GM12878 (cell line): ENCODE measurements around the gene OCA2.

Experiments
- BCLAF1 ChIP-seq: fragments of 450-650 bp; IDR thresholded peaks from 2 replicates; pipeline ENCODE4 v1.6.1; 2017; ENCODE audit warnings: antibody characterized with exemption, mild to moderate bottlenecking, moderate library complexity
- CBX5 ChIP-seq: sonication (generic); IDR thresholded peaks from 2 replicates; pipeline ENCODE4 v1.6.1; 2016; ENCODE audit warnings: low read depth, moderate library complexity, mild to moderate bottlenecking, inconsistent platforms
- CEBPZ ChIP-seq: fragments of 150-350 bp; IDR thresholded peaks from 2 replicates; pipeline ENCODE4 v1.6.1; 2016; ENCODE audit warnings: low read depth, low read length
- CHD4 ChIP-seq: fragments of 200-600 bp; sonication (generic); IDR thresholded peaks from 2 replicates; pipeline ENCODE4 v1.6.1; 2016; ENCODE audit warnings: mild to moderate bottlenecking
- CREB1 ChIP-seq: IDR thresholded peaks from 2 replicates; pipeline ENCODE4 v1.6.1; 2012; ENCODE audit warnings: low read depth, mild to moderate bottlenecking, inconsistent platforms
- CTCF ChIP-seq, 3 experiments: IDR thresholded peaks in 2 of 3; conservative IDR thresholded peaks in 1 of 3; 2 replicates each; pipeline ENCODE4 v1.5.1; 2011; ENCODE audit warnings: low read depth in 3 of 3, low read length in 3 of 3, mild to moderate bottlenecking in 3 of 3, control low read depth in 2 of 3, moderate library complexity in 2 of 3, inconsistent platforms in 1 of 3, mixed read lengths in 1 of 3; ENCODE audit not compliant: control insufficient read depth in 2 of 3, insufficient read depth in 1 of 3; ENCODE audit errors: extremely low read depth in 1 of 3
- MAX ChIP-seq: IDR thresholded peaks from 2 replicates; pipeline ENCODE4 v1.6.1; 2012; ENCODE audit warnings: low read depth, low read length, improper control_type of control experiment
- PAX8 ChIP-seq: fragments of 450-650 bp; IDR thresholded peaks from 2 replicates; pipeline ENCODE4 v1.6.1; 2017; ENCODE audit warnings: mild to moderate bottlenecking, moderate library complexity
- RAD21 ChIP-seq: IDR thresholded peaks from 2 replicates; pipeline ENCODE4 v1.6.1; 2011; ENCODE audit warnings: mild to moderate bottlenecking, low read depth, low read length, moderate library complexity; ENCODE audit not compliant: insufficient read depth
- REST ChIP-seq: IDR thresholded peaks from 2 replicates; pipeline ENCODE4 v1.6.1; 2012; ENCODE audit warnings: mild to moderate bottlenecking, low read depth, low read length
- TBL1XR1 ChIP-seq: IDR thresholded peaks from 2 replicates; pipeline ENCODE4 v1.6.1; 2012; ENCODE audit warnings: low read depth, low read length, improper control_type of control experiment

GRCh38 chr15:27783678-27784077, 315.4 kb downstream of the OCA2 start:
- TF ChIP-seq RAD21 (no peak), CTCF (IDR thresholded peaks at IDR 0.05 in 2 of 3, conservative IDR thresholded peaks at IDR 0.05 in 1 of 3; ENCODE audit: control insufficient read depth in 2 of 3, extremely low read depth in 1 of 3, insufficient read depth in 1 of 3, low read depth in 3 of 3, low read length in 3 of 3) (no peak), CBX5 (no peak), PAX8 (no peak), CEBPZ (no peak), CREB1 (no peak), CHD4 (no peak), MAX (no peak), TBL1XR1 (no peak), BCLAF1 (no peak), REST (no peak)
